IPS DF 6.9 (cell line): Measurements from ENCODE around the gene RTTN.
"Not testable (repeated sequence)": the region's sequence is repeated elsewhere in the genome, so short reads cannot be mapped to it uniquely, and the experiment has no call there.

ENCODE experiments used
- DNase-seq: peaks from one replicate; pipeline ENCODE4 v3.0.0-alpha.2; 2013; ENCODE audit warnings: low read depth, low spot score
- H3K27ac ChIP-seq: one replicate; pipeline ENCODE4 v1.5.1; 2013; ENCODE audit warnings: low read length, control low read depth
- H3K27me3 ChIP-seq: 2 replicates; pipeline ENCODE4 v1.6.1; 2013; ENCODE audit warnings: mild to moderate bottlenecking, low read length; ENCODE audit not compliant: control insufficient read depth, insufficient read depth
- H3K36me3 ChIP-seq: 2 replicates; pipeline ENCODE4 v1.6.1; 2013; ENCODE audit warnings: low read length; ENCODE audit not compliant: control insufficient read depth, insufficient read depth
- H3K4me1 ChIP-seq: 2 replicates; pipeline ENCODE4 v1.6.1; 2013; ENCODE audit warnings: low read length; ENCODE audit not compliant: control insufficient read depth, insufficient read depth
- H3K4me3 ChIP-seq: 2 replicates; pipeline ENCODE4 v1.5.1; 2013; ENCODE audit warnings: mild to moderate bottlenecking, low read length
- H3K9me3 ChIP-seq: 2 replicates; pipeline ENCODE4 v1.6.1; 2013; ENCODE audit warnings: low read length, inconsistent platforms; ENCODE audit not compliant: control insufficient read depth, insufficient read depth
- WGBS: extraction: QIAGEN DNeasy Blood & Tissue Kit; methylation state at CpG from one replicate; pipeline ENCODE4 v1.1.7; 2013; ENCODE audit warnings: mixed read lengths, missing lambda C conversion rate; ENCODE audit not compliant: insufficient read length, insufficient coverage; 5-methylcytosine and 5-hydroxymethylcytosine counted together

RTTN gene

GRCh38 chr18:70205421-70206397 is at the start of gene RTTN:
RTTN (minus strand) TSS chr18:70205687; CDS start chr18:70205658, 29 bp downstream.
- H3K4me1 ChIP-seq: no peaks in the 10 kb centered on the region
- H3K9me3 ChIP-seq: no peaks in the 10 kb centered on the region
- no peaks in the 10 kb centered on the region for H3K27me3 ChIP-seq
- H3K36me3 ChIP-seq: no peaks in the 10 kb centered on the region
- no peak within 1 kb of the TSS for H3K27ac ChIP-seq
- peak; percentile 75 for DNase-seq
- peak within 1 kb of the TSS; percentile 75 for H3K4me3 ChIP-seq
- WGBS: no CpG with 5 or more reads among the region's 78 CpGs

- Histone ChIP-seq H3K9me3 (no peaks in the 10 kb centered on the region), H3K27ac (no peak overlapping the region), H3K4me3 (no peak overlapping the region), H3K4me1 (no peaks in the 10 kb centered on the region), H3K27me3 (no peaks in the 10 kb centered on the region), H3K36me3 (no peaks in the 10 kb centered on the region)
- no peak for DNase-seq
- WGBS: no CpG with 5 or more reads among the region's 12 CpGs
Observed at GRCh38 chr18:70250781-70251180, 45.3 kb upstream of the RTTN start.

GRCh38 chr18:70249861-70250260 is 44.4 kb upstream of the RTTN start:
- not testable (repeated sequence) for DNase-seq, H3K9me3 ChIP-seq, H3K4me1 ChIP-seq, H3K4me3 ChIP-seq, H3K27ac ChIP-seq, H3K36me3 ChIP-seq, H3K27me3 ChIP-seq
- WGBS: no CpG with 5 or more reads among the region's 18 CpGs

- Histone ChIP-seq H3K9me3 (no peaks in the 10 kb centered on the region), H3K27me3 (no peaks in the 10 kb centered on the region), H3K27ac (no peak overlapping the region), H3K36me3 (no peaks in the 10 kb centered on the region), H3K4me1 (no peaks in the 10 kb centered on the region), H3K4me3 (no peak overlapping the region)
- WGBS: no CpG with 5 or more reads among the region's 5 CpGs
- no peak for DNase-seq
Observed at GRCh38 chr18:70249118-70249517, 43.6 kb upstream of the RTTN start.

- Histone ChIP-seq H3K4me1 (no peaks in the 10 kb centered on the region), H3K27me3 (no peaks in the 10 kb centered on the region), H3K27ac (no peak overlapping the region), H3K36me3 (no peaks in the 10 kb centered on the region), H3K4me3 (no peak overlapping the region), H3K9me3 (no peaks in the 10 kb centered on the region; the same call in 1 of the 2 replicates)
- DNase-seq: no peak
- no CpG with 5 or more reads among the region's 4 CpGs for WGBS
Observed at GRCh38 chr18:70246061-70246466, 40.6 kb upstream of the RTTN start.

- H3K36me3 ChIP-seq: no peaks in the 10 kb centered on the region
- H3K27ac ChIP-seq: no peak overlapping the region
- H3K9me3 ChIP-seq: no peaks in the 10 kb centered on the region; the same call in 1 of the 2 replicates
- no peaks in the 10 kb centered on the region for H3K27me3 ChIP-seq
- WGBS: no CpG with 5 or more reads among the region's 13 CpGs
- H3K4me3 ChIP-seq: no peak overlapping the region
- no peak for DNase-seq
- no peaks in the 10 kb centered on the region for H3K4me1 ChIP-seq
Observed at GRCh38 chr18:70243131-70243929, 37.8 kb upstream of the RTTN start.

GRCh38 chr18:70236921-70237320 is 31.4 kb upstream of the RTTN start:
- not testable (repeated sequence) for H3K4me1 ChIP-seq, H3K9me3 ChIP-seq, H3K4me3 ChIP-seq, DNase-seq, H3K27ac ChIP-seq, H3K27me3 ChIP-seq, H3K36me3 ChIP-seq
- WGBS: no CpG with 5 or more reads among the region's 7 CpGs

GRCh38 chr18:70235478-70235877 is 30.0 kb upstream of the RTTN start:
- H3K27ac ChIP-seq: no peak overlapping the region
- no peak overlapping the region for H3K4me3 ChIP-seq
- DNase-seq: no peak
- no peaks in the 10 kb centered on the region for H3K9me3 ChIP-seq
- H3K36me3 ChIP-seq: no peaks in the 10 kb centered on the region
- no peaks in the 10 kb centered on the region for H3K4me1 ChIP-seq
- no CpG with 5 or more reads among the region's 5 CpGs for WGBS
- no peaks in the 10 kb centered on the region for H3K27me3 ChIP-seq

- no CpG with 5 or more reads among the region's 12 CpGs for WGBS
- no peak overlapping the region for H3K27ac ChIP-seq
- H3K9me3 ChIP-seq: no peaks in the 10 kb centered on the region
- no peaks in the 10 kb centered on the region for H3K27me3 ChIP-seq
- DNase-seq: no peak
- H3K4me3 ChIP-seq: no peak overlapping the region
- H3K4me1 ChIP-seq: no peaks in the 10 kb centered on the region
- no peaks in the 10 kb centered on the region for H3K36me3 ChIP-seq
Observed at GRCh38 chr18:70234667-70235459, 29.4 kb upstream of the RTTN start.

- Histone ChIP-seq H3K27me3 (no peaks in the 10 kb centered on the region), H3K27ac (no peak overlapping the region), H3K36me3 (no peaks in the 10 kb centered on the region), H3K9me3 (no peaks in the 10 kb centered on the region), H3K4me3 (no peak overlapping the region), H3K4me1 (no peaks in the 10 kb centered on the region)
- DNase-seq: no peak
Observed at GRCh38 chr18:70233974-70234373, 28.5 kb upstream of the RTTN start.
